Measurements from ENCODE around the gene IMPG1.

The IMPG1 gene

GRCh38 chr6:76072562-76072961 lies at the start of gene IMPG1:
IMPG1 (minus strand) TSS chr6:76072662; CDS start chr6:76072488, 174 bp downstream.
- no peak within 1 kb of the TSS for H3K4me3 ChIP-seq (ENCODE audit: low read depth, low read length)
- DNase-seq (ENCODE audit: low read depth) = no peak
- no peak for TF ChIP-seq CTCF (IDR thresholded peaks at IDR 0.05; ENCODE audit: control insufficient read depth, extremely low read depth, insufficient read depth)

- no peak overlapping the region for H3K4me3 ChIP-seq (ENCODE audit: low read depth, low read length)
- no peak for DNase-seq (ENCODE audit: low read depth)
- no peak for TF ChIP-seq CTCF (IDR thresholded peaks at IDR 0.05; ENCODE audit: control insufficient read depth, extremely low read depth, insufficient read depth)
Observed at GRCh38 chr6:76120302-76120701, 47.8 kb upstream of the IMPG1 start.

- DNase-seq (ENCODE audit: low read depth) = no peak
Observed at GRCh38 chr6:76073281-76073680, 819 bp upstream of the IMPG1 start.

GRCh38 chr6:76057469-76057868 lies 15.0 kb downstream of the IMPG1 start:
- no peak for DNase-seq (ENCODE audit: low read depth)
- TF ChIP-seq CTCF (IDR thresholded peaks at IDR 0.05; ENCODE audit: control insufficient read depth, extremely low read depth, insufficient read depth) = no peak
- no peak overlapping the region for H3K4me3 ChIP-seq (ENCODE audit: low read depth, low read length)

More at GRCh38 chr6:76073281-76073680, 819 bp upstream of the IMPG1 start:
- TF ChIP-seq CTCF (IDR thresholded peaks at IDR 0.05; ENCODE audit: control insufficient read depth, extremely low read depth, insufficient read depth) = no peak
- H3K4me3 ChIP-seq (ENCODE audit: low read depth, low read length) = no peak overlapping the region

- no peak for TF ChIP-seq CTCF (IDR thresholded peaks at IDR 0.05; ENCODE audit: control insufficient read depth, extremely low read depth, insufficient read depth)
- H3K4me3 ChIP-seq (ENCODE audit: low read depth, low read length) = no peak overlapping the region
- DNase-seq (ENCODE audit: low read depth) = no peak
Observed at GRCh38 chr6:76052314-76052713, 20.1 kb downstream of the IMPG1 start.

- no peak for DNase-seq (ENCODE audit: low read depth)
- H3K4me3 ChIP-seq (ENCODE audit: low read depth, low read length) = no peak overlapping the region
- TF ChIP-seq CTCF (IDR thresholded peaks at IDR 0.05; ENCODE audit: control insufficient read depth, extremely low read depth, insufficient read depth) = no peak
Observed at GRCh38 chr6:76043690-76044089, 28.8 kb downstream of the IMPG1 start.

GRCh38 chr6:76035713-76036112 lies 36.7 kb downstream of the IMPG1 start:
- DNase-seq (ENCODE audit: low read depth) = no peak
- no peak overlapping the region for H3K4me3 ChIP-seq (ENCODE audit: low read depth, low read length)
- no peak for TF ChIP-seq CTCF (IDR thresholded peaks at IDR 0.05; ENCODE audit: control insufficient read depth, extremely low read depth, insufficient read depth)

Measured in LNCaP clone FGC (cell line).